Activated T-cell treated with anti-CD3 and anti-CD28 coated beads for 1 hour (primary cell): Measurements from ENCODE around the gene RBM19.

Experiments used
- DNase-seq: peaks from one replicate; pipeline ENCODE4 v3.0.0-alpha.2; 2020; ENCODE audit warnings: low read depth

RBM19 gene

GRCh38 chr12:113932381-113933196, 33.5 kb downstream of the RBM19 start:
- no peak for DNase-seq

GRCh38 chr12:113931517-113931916, 34.6 kb downstream of the RBM19 start:
- no peak for DNase-seq

GRCh38 chr12:113930249-113930648, 35.9 kb downstream of the RBM19 start:
- no peak for DNase-seq

GRCh38 chr12:113929312-113929989, 36.7 kb downstream of the RBM19 start:
- no peak for DNase-seq

GRCh38 chr12:113926788-113927187, 39.3 kb downstream of the RBM19 start:
- DNase-seq: no peak

GRCh38 chr12:113924341-113924740, 41.8 kb downstream of the RBM19 start:
- no peak for DNase-seq

- DNase-seq: no peak
Measured at GRCh38 chr12:113923251-113923650, 42.9 kb downstream of the RBM19 start.

GRCh38 chr12:113921430-113921829, 44.7 kb downstream of the RBM19 start:
- no peak for DNase-seq

GRCh38 chr12:113919791-113920190, 46.3 kb downstream of the RBM19 start:
- no peak for DNase-seq

- DNase-seq: no peak
Measured at GRCh38 chr12:113918306-113918705, 47.8 kb downstream of the RBM19 start.

GRCh38 chr12:113917393-113917792, 48.7 kb downstream of the RBM19 start:
- no peak for DNase-seq

- DNase-seq: no peak
Measured at GRCh38 chr12:113914806-113915205, 51.3 kb downstream of the RBM19 start.

- DNase-seq: no peak
Measured at GRCh38 chr12:113914176-113914575, 51.9 kb downstream of the RBM19 start.

- peak; percentile 20 for DNase-seq
Measured at GRCh38 chr12:113912760-113913329, 53.3 kb downstream of the RBM19 start.

- DNase-seq: no peak
Measured at GRCh38 chr12:113911971-113912759, 54.0 kb downstream of the RBM19 start.

GRCh38 chr12:113910751-113911272, 55.3 kb downstream of the RBM19 start:
- DNase-seq: no peak

GRCh38 chr12:113909776-113910420, 56.2 kb downstream of the RBM19 start:
- DNase-seq: no peak

GRCh38 chr12:113908584-113909100, 57.5 kb downstream of the RBM19 start:
- DNase-seq: no peak

- DNase-seq: no peak
Measured at GRCh38 chr12:113907446-113908180, 58.5 kb downstream of the RBM19 start.

- DNase-seq: no peak
Measured at GRCh38 chr12:113906411-113907200, 59.5 kb downstream of the RBM19 start.
